Nephron progenitor cell (in vitro differentiated cells): Measurements from ENCODE around the gene BTBD19.
A peak's percentile ranks its signal among the peaks of the same experiment; 100 is the strongest.
"Not testable (repeated sequence)": the region's sequence is repeated elsewhere in the genome, so short reads cannot be mapped to it uniquely, and the experiment has no call there.

Experiments
- DNase-seq: peaks from one replicate; pipeline ENCODE4 v3.0.0; 2021
- H3K27ac Mint-ChIP-seq: 2 replicates; pipeline ENCODE4 v1.8.0; 2021; ENCODE audit warnings: mild to moderate bottlenecking, moderate library complexity, mixed read lengths
- H3K27me3 Mint-ChIP-seq: 2 replicates; pipeline ENCODE4 v1.8.0; 2021; ENCODE audit warnings: mild to moderate bottlenecking, low read depth, mixed read lengths; ENCODE audit not compliant: poor library complexity
- H3K36me3 Mint-ChIP-seq: 2 replicates; pipeline ENCODE4 v1.8.0; 2021; ENCODE audit warnings: low read depth, mixed read lengths
- H3K4me1 Mint-ChIP-seq: 2 replicates; pipeline ENCODE4 v1.8.0; 2021; ENCODE audit warnings: mixed read lengths
- H3K4me3 Mint-ChIP-seq: 2 replicates; pipeline ENCODE4 v1.8.0; 2021; ENCODE audit warnings: mild to moderate bottlenecking, moderate library complexity, mixed read lengths
- H3K9me3 Mint-ChIP-seq: 2 replicates; pipeline ENCODE4 v1.8.0; 2021; ENCODE audit warnings: mild to moderate bottlenecking, moderate library complexity, mixed read lengths
- CTCF ChIP-seq: fragments of 200-600 bp; sonication (generic); IDR thresholded peaks from 2 replicates; pipeline ENCODE4 v1.5.0; 2021; ENCODE audit warnings: antibody characterized with exemption

The BTBD19 gene

DNA sequence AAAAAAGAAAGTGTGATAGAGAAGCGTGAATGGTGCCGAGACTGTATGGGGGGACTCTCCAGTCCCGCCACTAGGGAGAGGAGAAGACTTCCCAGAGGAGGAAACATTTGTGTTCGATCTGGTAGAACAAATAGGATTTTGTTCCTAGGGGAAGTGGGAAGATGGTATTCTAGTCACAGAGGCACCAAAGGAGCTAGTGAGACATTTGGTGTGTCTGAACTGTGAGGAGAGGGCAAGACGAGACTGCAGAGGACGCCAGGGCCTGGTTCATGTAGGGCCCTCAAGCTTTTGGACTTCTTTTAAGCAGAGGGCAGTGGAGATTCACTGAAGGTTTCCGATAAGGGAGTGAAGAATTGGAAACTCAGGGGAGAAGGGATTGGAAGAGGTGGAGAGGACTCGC is 2.9 kb downstream of the BTBD19 start:
- H3K27ac Mint-ChIP-seq: peak overlapping the region; percentile 0

DNA sequence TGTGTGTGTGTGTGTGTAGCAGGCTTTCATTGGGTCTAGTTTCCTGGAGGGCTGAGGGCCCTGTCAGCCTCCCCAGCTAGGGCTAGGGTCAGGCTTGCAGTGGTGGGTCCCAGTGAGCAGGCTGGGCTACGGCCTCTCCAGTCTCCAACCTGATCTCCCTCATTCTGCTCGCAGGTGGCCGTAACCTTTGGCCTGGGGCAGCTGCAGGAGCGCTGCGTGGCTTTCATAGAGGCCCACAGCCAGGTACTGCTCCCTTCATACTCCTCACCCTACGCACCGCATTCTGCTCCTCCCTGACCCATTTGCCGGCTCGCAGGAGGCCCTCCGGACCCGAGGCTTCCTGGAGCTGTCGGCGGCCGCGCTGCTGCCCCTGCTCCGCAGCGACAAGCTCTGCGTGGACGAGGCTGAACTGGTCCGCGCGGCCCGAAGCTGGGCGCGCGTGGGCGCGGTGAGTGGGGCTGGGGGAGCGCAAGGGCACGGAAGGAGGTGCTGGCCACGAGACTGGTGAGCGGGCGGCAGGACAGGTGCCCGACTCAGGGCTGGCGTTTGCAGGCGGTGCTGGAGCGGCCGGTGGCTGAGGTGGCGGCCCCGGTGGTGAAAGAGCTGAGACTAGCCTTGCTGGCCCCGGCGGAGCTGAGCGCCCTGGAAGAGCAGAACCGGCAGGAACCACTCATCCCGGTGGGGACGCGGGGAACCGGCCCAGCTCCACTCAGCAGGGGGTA is 4.7 kb downstream of the BTBD19 start:
- peaks cover 2% of the 10 kb centered on the region for H3K27me3 Mint-ChIP-seq
- H3K4me3 Mint-ChIP-seq: peak overlapping the region; percentile 53
- no peak for TF ChIP-seq CTCF
- H3K9me3 Mint-ChIP-seq: peaks cover 6% of the 10 kb centered on the region
- DNase-seq: no peak
- peaks cover 15% of the 10 kb centered on the region for H3K36me3 Mint-ChIP-seq
- H3K4me1 Mint-ChIP-seq: peaks cover 69% of the 10 kb centered on the region
- H3K27ac Mint-ChIP-seq: no peak overlapping the region

More for the DNA sequence above, 2.9 kb downstream of the BTBD19 start:
- DNase-seq: no peak
- Mint-ChIP-seq H3K9me3 (no peaks in the 10 kb centered on the region), H3K4me3 (peak overlapping the region; percentile 8), H3K4me1 (peaks cover 76% of the 10 kb centered on the region), H3K27me3 (no peaks in the 10 kb centered on the region), H3K36me3 (peaks cover 14% of the 10 kb centered on the region)
- no peak for TF ChIP-seq CTCF

GRCh38 chr1:44815926-44816325 is 7.6 kb downstream of the BTBD19 start:
- not testable (repeated sequence) for H3K27ac Mint-ChIP-seq, H3K27me3 Mint-ChIP-seq, H3K9me3 Mint-ChIP-seq, DNase-seq, H3K4me3 Mint-ChIP-seq
- peaks cover 69% of the 10 kb centered on the region for H3K4me1 Mint-ChIP-seq
- peaks cover 18% of the 10 kb centered on the region for H3K36me3 Mint-ChIP-seq

DNA sequence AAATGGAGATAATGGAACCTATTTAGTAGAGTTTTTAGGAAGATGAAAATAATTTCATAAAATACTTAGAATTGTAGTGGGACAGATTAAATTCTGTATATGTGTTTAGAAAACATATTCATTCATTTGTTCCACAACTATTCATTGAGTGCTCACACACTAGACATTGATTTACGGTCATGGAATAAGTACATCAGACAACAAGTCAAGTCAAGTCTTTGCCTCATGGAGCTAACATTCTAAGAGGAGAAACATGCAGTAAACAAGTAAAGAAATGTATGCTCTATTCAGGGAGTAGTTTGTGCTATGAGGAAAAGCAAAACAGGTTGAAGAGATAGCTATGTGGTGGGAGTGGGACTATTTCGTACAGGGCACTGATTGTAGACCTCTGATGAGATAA is 9.0 kb downstream of the BTBD19 start:
- H3K9me3 Mint-ChIP-seq: peaks cover 9% of the 10 kb centered on the region
- no peak for TF ChIP-seq CTCF
- H3K36me3 Mint-ChIP-seq: peaks cover 18% of the 10 kb centered on the region
- peaks cover 4% of the 10 kb centered on the region for H3K27me3 Mint-ChIP-seq
- peaks cover 63% of the 10 kb centered on the region for H3K4me1 Mint-ChIP-seq
- no peak for DNase-seq
- peak overlapping the region; percentile 47 for H3K4me3 Mint-ChIP-seq
- H3K27ac Mint-ChIP-seq: no peak overlapping the region

- Mint-ChIP-seq H3K27me3 (peaks cover 6% of the 10 kb centered on the region), H3K4me1 (peaks cover 57% of the 10 kb centered on the region), H3K36me3 (peaks cover 18% of the 10 kb centered on the region), H3K9me3 (peaks cover 9% of the 10 kb centered on the region), H3K4me3 (peak overlapping the region; percentile 47), H3K27ac (peak overlapping the region; percentile 33)
- no peak for DNase-seq
- TF ChIP-seq CTCF: no peak
Measured at GRCh38 chr1:44817771-44818495, 9.6 kb downstream of the BTBD19 start.

DNA sequence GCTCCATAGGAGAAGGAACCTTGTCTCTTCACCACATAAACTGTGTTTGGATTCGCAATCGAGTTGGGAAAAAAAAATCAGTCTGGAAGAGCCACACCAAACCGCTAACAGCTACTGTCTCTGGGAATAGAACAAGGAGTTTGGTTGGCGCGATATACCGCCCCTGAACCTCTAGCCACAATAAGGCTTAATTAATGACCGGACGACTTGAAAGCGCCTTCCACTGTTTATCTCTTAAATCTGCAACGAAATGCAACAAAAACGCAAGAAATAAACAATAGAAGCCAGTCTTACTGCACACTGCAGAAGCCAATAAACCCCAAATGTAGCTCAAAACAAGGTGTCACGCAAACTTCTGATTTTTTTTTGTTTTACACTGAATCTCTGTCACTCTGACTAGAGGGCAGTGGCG is 10.9 kb downstream of the BTBD19 start:
- peaks cover 9% of the 10 kb centered on the region for H3K9me3 Mint-ChIP-seq
- peaks cover 18% of the 10 kb centered on the region for H3K36me3 Mint-ChIP-seq
- TF ChIP-seq CTCF: no peak
- no peak for DNase-seq
- peaks cover 6% of the 10 kb centered on the region for H3K27me3 Mint-ChIP-seq
- peak overlapping the region; percentile 80 for H3K4me3 Mint-ChIP-seq
- peaks cover 52% of the 10 kb centered on the region for H3K4me1 Mint-ChIP-seq
- peak overlapping the region; percentile 100 for H3K27ac Mint-ChIP-seq
